Measurements from ENCODE around the gene CBX1.

GRCh38 chr17:48102798-48103715 lies 1.8 kb upstream of the CBX1 start:
- no peak for TF ChIP-seq CTCF (IDR thresholded peaks at IDR 0.05)
- TF ChIP-seq POLR2A (IDR thresholded peaks at IDR 0.05): no peak
- no peak for TF ChIP-seq EP300 (IDR thresholded peaks at IDR 0.05)

Data from upper lobe of left lung (tissue), 4 donors.